Measurements from ENCODE around the gene TUBB4A. TPM values are rescaled to one million over a fixed set of nuclear protein-coding genes. Genes with fewer than 3 reads are reported as not detected.
"Not testable (repeated sequence)": the region's sequence is repeated elsewhere in the genome, so short reads cannot be mapped to it uniquely, and the experiment has no call there.

TUBB4A gene
- total RNA-seq: not detected in 2 replicates
- not detected in 2 replicates for polyA plus RNA-seq
- not detected in 2 replicates for polyA plus RNA-seq (2012)
- polyA minus RNA-seq (ENCODE audit: low replicate concordance): not detected in 2 replicates

DNA sequence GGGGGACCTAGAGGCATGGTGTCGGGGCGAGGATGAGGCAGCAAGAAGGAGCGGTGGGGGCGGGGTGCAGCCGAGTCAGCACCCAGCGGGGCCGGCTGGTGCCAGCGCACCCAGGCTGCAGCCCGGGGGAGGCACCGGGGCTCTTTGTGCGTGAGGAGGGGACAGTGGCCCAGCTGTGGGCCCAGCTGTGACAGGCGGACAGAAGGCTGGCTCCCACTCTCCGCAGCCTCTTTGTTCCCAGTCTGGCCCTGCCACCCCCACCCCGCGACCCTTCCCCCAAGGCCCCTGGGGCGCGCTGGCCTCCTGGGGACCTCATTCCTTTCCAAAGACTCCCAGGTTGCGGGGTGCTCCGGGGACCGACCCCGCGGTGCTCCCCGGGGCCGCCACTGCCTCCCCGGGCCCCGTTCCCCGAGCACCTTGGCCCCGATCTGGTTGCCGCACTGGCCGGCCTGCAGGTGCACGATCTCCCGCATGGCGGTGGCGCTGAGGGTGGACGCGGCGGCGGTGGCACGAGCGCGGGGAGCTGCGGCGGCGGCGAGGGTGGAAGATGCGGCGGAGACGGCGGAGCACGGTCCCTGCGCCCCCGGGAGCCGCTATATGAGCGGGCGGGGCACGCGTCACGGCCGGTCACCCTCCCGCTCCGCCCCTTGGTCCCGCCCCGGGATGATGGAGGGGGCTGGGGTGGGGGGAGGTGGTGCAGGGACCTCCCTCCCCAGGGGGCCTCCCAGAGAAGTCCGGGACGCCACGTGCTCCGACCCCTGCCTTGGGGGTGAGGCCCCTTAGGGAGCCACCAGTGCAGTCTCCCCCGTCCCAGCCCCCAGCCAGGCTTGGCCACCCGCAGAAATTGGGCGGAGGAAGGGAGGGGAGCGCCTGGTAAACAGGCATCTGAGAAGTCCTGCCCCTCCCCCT, at the start of gene TUBB4A:
Gene TUBB4A, minus strand, starts transcription at position 570 of the 909 bp plus-strand sequence. Its CDS starts 97 bp downstream, at position 473.
- Histone ChIP-seq H3K27me3 (ENCODE audit: control insufficient read depth, insufficient read depth, low read length) (no peaks in the 10 kb centered on the region), H3K4me3 (replicated peaks in 1 of 4; ENCODE audit: control extremely low read depth in 1 of 4, insufficient read depth in 1 of 4, low read depth in 3 of 4, low read length in 4 of 4) (no peak within 1 kb of the TSS), H3K79me2 (ENCODE audit: control insufficient read depth, insufficient read depth, low read length) (no peaks in the 10 kb centered on the region), H3K4me2 (ENCODE audit: extremely low read depth, insufficient read depth, low read length) (no peak within 1 kb of the TSS), H3K9me3 (ENCODE audit: control insufficient read depth, insufficient read depth, low read depth, low read length) (no peaks in the 10 kb centered on the region), H2AFZ (ENCODE audit: low read length) (no peak within 1 kb of the TSS), H4K20me1 (ENCODE audit: control insufficient read depth, extremely low read depth, insufficient read depth, low read length) (no peaks in the 10 kb centered on the region), H3K27ac (ENCODE audit: insufficient read depth, low read length) (no peak within 1 kb of the TSS), H3K9ac (ENCODE audit: insufficient read depth, low read length) (no peak within 1 kb of the TSS), H3K36me3 (ENCODE audit: control insufficient read depth, insufficient read depth, low read length) (no peaks in the 10 kb centered on the region), H3K4me1 (ENCODE audit: control insufficient read depth, extremely low read depth, insufficient read depth, low read length) (no peaks in the 10 kb centered on the region)
- TF ChIP-seq EZH2 (IDR thresholded peaks at IDR 0.05; ENCODE audit: low read length, missing control alignments): no peak
- TF ChIP-seq, protein P1, sequence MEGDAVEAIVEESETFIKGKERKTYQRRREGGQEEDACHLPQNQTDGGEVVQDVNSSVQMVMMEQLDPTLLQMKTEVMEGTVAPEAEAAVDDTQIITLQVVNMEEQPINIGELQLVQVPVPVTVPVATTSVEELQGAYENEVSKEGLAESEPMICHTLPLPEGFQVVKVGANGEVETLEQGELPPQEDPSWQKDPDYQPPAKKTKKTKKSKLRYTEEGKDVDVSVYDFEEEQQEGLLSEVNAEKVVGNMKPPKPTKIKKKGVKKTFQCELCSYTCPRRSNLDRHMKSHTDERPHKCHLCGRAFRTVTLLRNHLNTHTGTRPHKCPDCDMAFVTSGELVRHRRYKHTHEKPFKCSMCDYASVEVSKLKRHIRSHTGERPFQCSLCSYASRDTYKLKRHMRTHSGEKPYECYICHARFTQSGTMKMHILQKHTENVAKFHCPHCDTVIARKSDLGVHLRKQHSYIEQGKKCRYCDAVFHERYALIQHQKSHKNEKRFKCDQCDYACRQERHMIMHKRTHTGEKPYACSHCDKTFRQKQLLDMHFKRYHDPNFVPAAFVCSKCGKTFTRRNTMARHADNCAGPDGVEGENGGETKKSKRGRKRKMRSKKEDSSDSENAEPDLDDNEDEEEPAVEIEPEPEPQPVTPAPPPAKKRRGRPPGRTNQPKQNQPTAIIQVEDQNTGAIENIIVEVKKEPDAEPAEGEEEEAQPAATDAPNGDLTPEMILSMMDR (conservative IDR thresholded peaks at IDR 0.05 in 1 of 2, IDR thresholded peaks at IDR 0.05 in 1 of 2; ENCODE audit: low read depth in 1 of 2, low read length in 2 of 2): no peak
- DNase-seq (ENCODE audit: low read depth in 2 of 2): no peak

DNA sequence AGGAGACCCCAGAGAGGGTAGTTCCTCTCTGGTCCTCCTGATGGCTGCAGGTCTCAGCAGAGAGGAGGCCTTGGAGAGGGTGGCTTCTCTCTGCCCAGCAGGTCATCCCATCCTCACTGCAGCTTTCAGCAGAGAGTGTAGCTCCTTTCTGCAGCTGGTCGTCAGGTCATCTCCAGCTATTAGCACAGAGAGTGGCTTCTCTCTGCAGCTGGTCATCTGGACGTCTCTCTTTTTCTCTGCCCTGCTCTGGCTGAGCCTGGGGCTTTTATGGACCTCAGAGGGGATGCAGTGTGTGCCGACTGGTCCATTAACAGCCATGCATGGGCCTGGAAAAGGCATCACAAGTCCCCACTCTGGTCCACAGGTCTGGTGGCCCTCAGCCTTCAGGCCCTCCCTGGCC, 49.0 kb upstream of the TUBB4A start:
- Histone ChIP-seq H3K79me2 (ENCODE audit: control insufficient read depth, insufficient read depth, low read length) (no peaks in the 10 kb centered on the region), H3K27me3 (ENCODE audit: control insufficient read depth, insufficient read depth, low read length) (no peaks in the 10 kb centered on the region), H3K27ac (ENCODE audit: insufficient read depth, low read length) (no peak overlapping the region), H3K4me2 (ENCODE audit: extremely low read depth, insufficient read depth, low read length) (no peak overlapping the region), H3K36me3 (ENCODE audit: control insufficient read depth, insufficient read depth, low read length) (no peaks in the 10 kb centered on the region), H3K9me3 (ENCODE audit: control insufficient read depth, insufficient read depth, low read depth, low read length) (no peaks in the 10 kb centered on the region), H3K4me1 (ENCODE audit: control insufficient read depth, extremely low read depth, insufficient read depth, low read length) (no peaks in the 10 kb centered on the region), H3K4me3 (replicated peaks in 1 of 4; ENCODE audit: control extremely low read depth in 1 of 4, insufficient read depth in 1 of 4, low read depth in 3 of 4, low read length in 4 of 4) (no peak overlapping the region), H2AFZ (ENCODE audit: low read length) (no peak overlapping the region), H4K20me1 (ENCODE audit: control insufficient read depth, extremely low read depth, insufficient read depth, low read length) (no peaks in the 10 kb centered on the region), H3K9ac (ENCODE audit: insufficient read depth, low read length) (no peak overlapping the region)
- no peak for DNase-seq (ENCODE audit: low read depth in 2 of 2)
- no peak for TF ChIP-seq EZH2 (IDR thresholded peaks at IDR 0.05; ENCODE audit: low read length, missing control alignments)
- TF ChIP-seq, protein P1 (conservative IDR thresholded peaks at IDR 0.05 in 1 of 2, IDR thresholded peaks at IDR 0.05 in 1 of 2; ENCODE audit: low read depth in 1 of 2, low read length in 2 of 2): no peak

DNA sequence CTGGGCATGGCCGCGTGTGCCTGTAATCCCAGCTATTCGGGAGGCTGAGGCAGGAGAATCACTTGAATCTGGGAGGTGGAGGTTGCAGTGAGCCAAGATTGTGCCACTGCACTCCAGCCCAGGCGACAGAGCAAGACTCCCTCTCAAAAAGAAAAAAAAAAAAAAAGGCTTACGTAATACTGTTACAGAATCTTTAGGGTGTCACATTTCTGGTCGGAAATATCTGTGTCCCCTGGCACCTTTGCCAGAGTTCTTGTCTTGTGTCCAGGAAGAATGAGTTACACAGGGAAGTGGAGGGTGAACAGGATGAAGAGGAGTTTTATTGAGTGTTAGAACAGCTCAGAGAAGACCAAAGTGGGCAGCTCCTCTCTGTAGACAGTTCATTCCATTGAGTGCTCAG, 48.6 kb upstream of the TUBB4A start:
- not testable (repeated sequence) for H3K4me1 ChIP-seq (ENCODE audit: control insufficient read depth, extremely low read depth, insufficient read depth, low read length); DNase-seq (ENCODE audit: low read depth in 2 of 2); H3K79me2 ChIP-seq (ENCODE audit: control insufficient read depth, insufficient read depth, low read length); H3K9ac ChIP-seq (ENCODE audit: insufficient read depth, low read length); H2AFZ ChIP-seq (ENCODE audit: low read length); H3K4me2 ChIP-seq (ENCODE audit: extremely low read depth, insufficient read depth, low read length); H3K4me3 ChIP-seq (replicated peaks in 1 of 4; ENCODE audit: control extremely low read depth in 1 of 4, insufficient read depth in 1 of 4, low read depth in 3 of 4, low read length in 4 of 4); H4K20me1 ChIP-seq (ENCODE audit: control insufficient read depth, extremely low read depth, insufficient read depth, low read length); H3K36me3 ChIP-seq (ENCODE audit: control insufficient read depth, insufficient read depth, low read length); H3K9me3 ChIP-seq (ENCODE audit: control insufficient read depth, insufficient read depth, low read depth, low read length); H3K27ac ChIP-seq (ENCODE audit: insufficient read depth, low read length); H3K27me3 ChIP-seq (ENCODE audit: control insufficient read depth, insufficient read depth, low read length)

Data from fibroblast of lung (primary cell).